NCI-H82 (cell line): Measurements from ENCODE around the gene LAMP2.

ENCODE experiments used
- DNase-seq: peaks from one replicate; lab custom pipeline; 2025; lab: John Stamatoyannopoulos, UW

Gene LAMP2

GRCh38 chrX:120456973-120457372 lies 12.1 kb downstream of the LAMP2 start:
- DNase-seq = no peak

GRCh38 chrX:120453985-120454384 lies 15.1 kb downstream of the LAMP2 start:
- DNase-seq = no peak

GRCh38 chrX:120452131-120452530 lies 17.0 kb downstream of the LAMP2 start:
- DNase-seq = peak; percentile 73

- peak; percentile 44 for DNase-seq
Measured at GRCh38 chrX:120450163-120450562, 18.9 kb downstream of the LAMP2 start.

GRCh38 chrX:120446498-120446897 lies 22.6 kb downstream of the LAMP2 start:
- peak; percentile 88 for DNase-seq

GRCh38 chrX:120439921-120440320 lies 29.2 kb downstream of the LAMP2 start:
- no peak for DNase-seq

GRCh38 chrX:120429776-120430540 lies 39.1 kb downstream of the LAMP2 start:
- peak; percentile 17 for DNase-seq

GRCh38 chrX:120428309-120428708 lies 40.8 kb downstream of the LAMP2 start:
- DNase-seq = no peak

GRCh38 chrX:120426599-120426998 lies 42.5 kb downstream of the LAMP2 start:
- no peak for DNase-seq

GRCh38 chrX:120419463-120419862 lies 49.6 kb downstream of the LAMP2 start:
- no peak for DNase-seq

- peak; percentile 73 for DNase-seq
Measured at GRCh38 chrX:120408168-120408567, 60.9 kb downstream of the LAMP2 start.

GRCh38 chrX:120406638-120407037 lies 62.5 kb downstream of the LAMP2 start:
- DNase-seq = no peak

- DNase-seq = no peak
Measured at GRCh38 chrX:120402369-120402768, 66.7 kb downstream of the LAMP2 start.

- no peak for DNase-seq
Measured at GRCh38 chrX:120401301-120401700, 67.8 kb downstream of the LAMP2 start.

- peak; percentile 66 for DNase-seq
Measured at GRCh38 chrX:120380699-120381098, 88.4 kb downstream of the LAMP2 start.

GRCh38 chrX:120379937-120380681 lies 89.0 kb downstream of the LAMP2 start:
- peak; percentile 3 for DNase-seq

GRCh38 chrX:120378570-120378969 lies 90.5 kb downstream of the LAMP2 start:
- no peak for DNase-seq
